Jurkat, Clone E6-1 (cell line): ENCODE data around the gene RUNDC3A.
"Not testable (repeated sequence)": the region's sequence is repeated elsewhere in the genome, so short reads cannot be mapped to it uniquely, and the experiment has no call there.

Experiments
- DNase-seq: peaks from one replicate; pipeline ENCODE4 v3.0.0-alpha.2; 2011; ENCODE audit warnings: low read depth, low spot score
- H3K4me3 ChIP-seq: 2 replicates; pipeline ENCODE4 v1.5.1; 2011; ENCODE audit warnings: mild to moderate bottlenecking, low read length, control low read depth, moderate library complexity

Gene RUNDC3A

DNA sequence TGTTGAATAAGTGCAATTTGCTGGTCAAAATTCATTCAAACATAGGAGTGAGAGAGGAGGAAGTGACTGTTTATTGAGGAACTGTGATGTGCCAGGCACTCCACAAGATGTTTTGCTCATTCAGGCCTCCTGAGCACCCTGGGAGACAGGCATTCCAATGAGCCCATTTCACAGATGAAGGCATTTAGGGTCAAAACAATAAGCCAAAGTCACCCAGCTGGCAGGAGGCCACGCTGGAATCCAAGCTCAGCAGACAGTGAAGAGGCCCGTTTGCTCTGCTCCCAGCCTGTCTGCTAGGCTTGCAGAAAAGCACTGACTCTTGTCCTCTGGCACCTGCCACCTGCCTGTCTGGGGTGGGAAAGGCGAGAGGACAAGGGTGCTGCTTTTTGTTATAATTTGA lies 26.3 kb downstream of the RUNDC3A start:
- no peak for DNase-seq
- no peak overlapping the region for H3K4me3 ChIP-seq

GRCh38 chr17:44335564-44335963 lies 27.2 kb downstream of the RUNDC3A start:
- no peak for DNase-seq
- H3K4me3 ChIP-seq, result no peak overlapping the region

GRCh38 chr17:44335968-44336367 lies 27.6 kb downstream of the RUNDC3A start:
- DNase-seq, result no peak
- H3K4me3 ChIP-seq, result no peak overlapping the region

- no peak for DNase-seq
- no peak overlapping the region for H3K4me3 ChIP-seq
Observed at GRCh38 chr17:44338702-44339101, 30.3 kb downstream of the RUNDC3A start.

- not testable (repeated sequence) for DNase-seq
Observed at GRCh38 chr17:44340553-44340952, 32.2 kb downstream of the RUNDC3A start.

GRCh38 chr17:44343510-44344209 lies 35.3 kb downstream of the RUNDC3A start:
- H3K4me3 ChIP-seq, result no peak overlapping the region
- DNase-seq, result no peak

More at GRCh38 chr17:44340553-44340952, 32.2 kb downstream of the RUNDC3A start:
- H3K4me3 ChIP-seq, result not testable (repeated sequence)

DNA sequence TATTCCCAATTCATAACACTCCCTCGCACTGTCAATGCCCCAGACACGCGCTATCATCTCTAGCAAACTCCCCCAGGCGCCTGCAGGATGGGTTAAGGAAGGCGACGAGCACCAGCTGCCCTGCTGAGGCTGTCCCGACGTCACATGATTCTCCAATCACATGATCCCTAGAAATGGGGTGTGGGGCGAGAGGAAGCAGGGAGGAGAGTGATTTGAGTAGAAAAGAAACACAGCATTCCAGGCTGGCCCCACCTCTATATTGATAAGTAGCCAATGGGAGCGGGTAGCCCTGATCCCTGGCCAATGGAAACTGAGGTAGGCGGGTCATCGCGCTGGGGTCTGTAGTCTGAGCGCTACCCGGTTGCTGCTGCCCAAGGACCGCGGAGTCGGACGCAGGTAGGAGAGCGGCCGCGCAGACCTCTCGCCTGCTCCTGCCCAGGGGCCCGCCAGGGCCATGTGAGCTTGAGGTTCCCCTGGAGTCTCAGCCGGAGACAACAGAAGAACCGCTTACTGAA lies 36.6 kb downstream of the RUNDC3A start, which contains the start of gene GRN:
Gene GRN (plus strand): TSS at position 364 of the 515 bp plus-strand sequence. CDS start 3,863 bp downstream, outside the sequence.
- DNase-seq, result peak; percentile 96
- peak within 1 kb of the TSS; percentile 90 for H3K4me3 ChIP-seq

DNA sequence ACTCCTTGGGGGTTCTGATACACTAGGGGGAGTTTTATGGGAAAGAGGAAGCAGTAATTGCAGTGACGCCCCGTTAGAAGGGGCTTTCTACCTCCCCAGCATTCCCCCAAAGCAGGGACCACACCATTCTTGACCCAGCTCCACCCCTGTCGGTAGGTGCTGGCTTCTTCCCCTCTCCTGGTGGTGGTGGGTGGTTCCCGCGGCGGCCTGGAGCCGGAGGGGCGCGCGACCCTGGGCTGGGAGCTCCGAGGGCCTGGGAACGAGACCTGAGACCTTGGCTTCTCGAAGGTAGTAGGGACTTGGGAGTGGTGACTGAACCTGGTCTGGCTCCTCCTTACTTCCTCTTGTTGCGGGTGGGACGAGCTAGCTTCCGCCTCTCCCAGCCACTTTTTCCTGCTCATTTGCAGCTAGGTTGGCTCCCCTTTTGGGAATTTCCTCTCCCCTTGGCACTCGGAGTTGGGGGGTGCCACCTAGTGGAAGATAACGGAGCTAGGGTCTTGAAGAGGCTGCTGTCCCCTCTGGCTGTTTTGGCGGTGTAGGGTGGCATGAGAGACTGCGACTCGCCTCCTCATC lies 37.1 kb downstream of the RUNDC3A start:
- H3K4me3 ChIP-seq, result peak overlapping the region; percentile 90
- DNase-seq, result peak; percentile 43

GRCh38 chr17:44346064-44346844 lies 37.9 kb downstream of the RUNDC3A start:
- H3K4me3 ChIP-seq, result peak overlapping the region; percentile 90

GRCh38 chr17:44347206-44348055 lies 39.0 kb downstream of the RUNDC3A start:
- not testable (repeated sequence) for DNase-seq, H3K4me3 ChIP-seq

More at GRCh38 chr17:44346064-44346844, 37.9 kb downstream of the RUNDC3A start:
- DNase-seq, result no peak

- H3K4me3 ChIP-seq, result no peak overlapping the region
- no peak for DNase-seq
Observed at GRCh38 chr17:44348234-44348987, 40.0 kb downstream of the RUNDC3A start.

DNA sequence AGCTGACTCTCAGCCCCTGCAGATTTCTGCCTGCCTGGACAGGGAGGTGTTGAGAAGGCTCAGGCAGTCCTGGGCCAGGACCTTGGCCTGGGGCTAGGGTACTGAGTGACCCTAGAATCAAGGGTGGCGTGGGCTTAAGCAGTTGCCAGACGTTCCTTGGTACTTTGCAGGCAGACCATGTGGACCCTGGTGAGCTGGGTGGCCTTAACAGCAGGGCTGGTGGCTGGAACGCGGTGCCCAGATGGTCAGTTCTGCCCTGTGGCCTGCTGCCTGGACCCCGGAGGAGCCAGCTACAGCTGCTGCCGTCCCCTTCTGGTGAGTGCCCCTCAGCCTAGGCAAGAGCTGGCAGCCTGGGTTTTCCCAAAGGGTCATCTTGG lies 40.6 kb downstream of the RUNDC3A start:
- no peak overlapping the region for H3K4me3 ChIP-seq
- DNase-seq, result no peak

DNA sequence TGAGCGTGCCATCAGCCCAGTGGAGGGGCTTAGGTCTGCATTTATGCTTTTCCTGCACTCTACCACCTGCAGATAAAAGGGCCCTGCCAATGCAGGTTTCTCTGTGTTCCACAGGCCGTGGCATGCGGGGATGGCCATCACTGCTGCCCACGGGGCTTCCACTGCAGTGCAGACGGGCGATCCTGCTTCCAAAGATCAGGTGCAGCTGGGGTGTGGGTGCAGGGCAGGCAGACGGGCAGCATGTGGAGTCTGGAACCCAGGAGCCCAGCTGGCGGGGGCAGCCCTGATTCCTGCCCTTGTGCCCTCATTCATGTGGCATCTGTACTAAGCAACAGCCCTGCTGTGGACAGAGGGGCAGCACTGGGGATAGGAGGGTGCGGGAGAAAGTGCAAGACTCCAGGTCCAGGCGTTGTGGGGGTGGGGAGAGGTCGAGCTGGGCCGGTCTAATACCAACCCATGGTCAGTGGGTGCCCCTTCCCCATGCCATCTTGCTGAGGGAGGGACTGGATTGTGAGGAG lies 41.2 kb downstream of the RUNDC3A start:
- no peak for DNase-seq
- H3K4me3 ChIP-seq, result no peak overlapping the region

DNA sequence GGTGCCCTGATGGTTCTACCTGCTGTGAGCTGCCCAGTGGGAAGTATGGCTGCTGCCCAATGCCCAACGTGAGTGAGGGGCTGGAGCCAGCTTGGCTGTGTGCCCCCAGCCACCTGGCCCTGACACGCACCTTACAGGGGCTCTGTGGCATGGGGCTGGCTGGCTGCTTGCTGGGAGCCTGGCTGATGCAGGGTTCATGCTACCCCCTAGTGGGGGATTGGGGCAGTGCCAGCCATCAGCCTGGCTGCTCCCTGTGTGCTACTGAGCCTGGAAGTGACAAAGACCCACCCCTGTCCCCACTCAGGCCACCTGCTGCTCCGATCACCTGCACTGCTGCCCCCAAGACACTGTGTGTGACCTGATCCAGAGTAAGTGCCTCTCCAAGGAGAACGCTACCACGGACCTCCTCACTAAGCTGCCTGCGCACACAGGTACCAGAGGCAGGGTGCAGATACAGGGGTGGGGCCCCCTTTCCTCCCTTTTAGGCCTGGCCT lies 42.4 kb downstream of the RUNDC3A start:
- peak; percentile 54 for DNase-seq

DNA sequence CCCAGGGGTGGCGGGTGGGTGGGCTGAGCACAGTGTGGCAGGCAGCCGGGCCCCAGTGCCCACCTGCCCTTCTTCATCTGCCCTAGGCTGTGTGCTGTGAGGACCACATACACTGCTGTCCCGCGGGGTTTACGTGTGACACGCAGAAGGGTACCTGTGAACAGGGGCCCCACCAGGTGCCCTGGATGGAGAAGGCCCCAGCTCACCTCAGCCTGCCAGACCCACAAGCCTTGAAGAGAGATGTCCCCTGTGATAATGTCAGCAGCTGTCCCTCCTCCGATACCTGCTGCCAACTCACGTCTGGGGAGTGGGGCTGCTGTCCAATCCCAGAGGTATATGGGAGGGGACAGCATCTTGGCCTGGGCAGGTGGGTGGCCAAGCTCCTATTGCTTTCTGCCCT lies 43.1 kb downstream of the RUNDC3A start:
- H3K4me3 ChIP-seq, result no peak overlapping the region
- no peak for DNase-seq

More for the DNA sequence above, 42.4 kb downstream of the RUNDC3A start:
- no peak overlapping the region for H3K4me3 ChIP-seq

GRCh38 chr17:44351961-44352827 lies 43.8 kb downstream of the RUNDC3A start:
- DNase-seq, result no peak
- H3K4me3 ChIP-seq, result no peak overlapping the region
